H1 (cell line): ENCODE results near the gene PI4K2A. TPM values are rescaled to one million over a fixed set of nuclear protein-coding genes. Genes with fewer than 3 reads are reported as not detected.

ENCODE experiments used
- ATF2 ChIP-seq: IDR thresholded peaks from 2 replicates; pipeline ENCODE4 v1.6.1; 2012; ENCODE audit warnings: low read length, inconsistent platforms
- HDAC2 ChIP-seq, 2 experiments: fragments of 300-600 bp in 1 of 2; sonication (generic) in 1 of 2; IDR thresholded peaks; 2 replicates each; pipeline ENCODE4 v1.6.1; 2011 to 2012; ENCODE audit warnings: low read depth in 2 of 2, low read length in 2 of 2, mild to moderate bottlenecking in 2 of 2, moderate library complexity in 2 of 2, borderline replicate concordance in 1 of 2, inconsistent platforms in 1 of 2
- polyA plus RNA-seq, 7 experiments: library from polyadenylated mRNA; depleted of rRNA in 3 of 7; stranded (reverse) in 5 of 7; unstranded in 2 of 7; fragments of >200 nt in 5 of 7; fragments of 200-250 nt in 2 of 7; gene quantifications; 1 replicate in 5 of 7; 2 replicates in 1 of 7; 4 replicates in 1 of 7; pipeline versions ENCODE4 v1.2.1 to v1.2.3, GENCODE V29; 2011 to 2013; ENCODE audit warnings: missing spikeins in 2 of 7, mixed read lengths in 2 of 7
- total RNA-seq: library from RNA; stranded (reverse); fragmentation: NEBNext Ultra II Directional; extraction: Animal tissue kit (Norgen Biotek cat#: 25700); gene quantifications from 2 replicates; pipeline ENCODE4 v1.2.1, GENCODE V29; 2021
- TF ChIP-seq, protein P1 (sequence below), 3 experiments: IDR thresholded peaks; 1 replicate in 2 of 3; 2 replicates in 1 of 3; pipeline versions ENCODE4 v1.5.1 to v1.6.1; 2011; ENCODE audit warnings: low read length in 3 of 3, mild to moderate bottlenecking in 3 of 3, inconsistent platforms in 2 of 3, low read depth in 1 of 3, moderate library complexity in 1 of 3; ENCODE audit not compliant: insufficient read depth in 1 of 3; ENCODE audit errors: control extremely low read depth in 1 of 3

PI4K2A gene
- total and polyA plus RNA-seq, 2 of the 8 experiments (the other 6 are each of a cell fraction or from before 2014, with no cell fraction given) = 20.7 to 21.9 TPM

DNA sequence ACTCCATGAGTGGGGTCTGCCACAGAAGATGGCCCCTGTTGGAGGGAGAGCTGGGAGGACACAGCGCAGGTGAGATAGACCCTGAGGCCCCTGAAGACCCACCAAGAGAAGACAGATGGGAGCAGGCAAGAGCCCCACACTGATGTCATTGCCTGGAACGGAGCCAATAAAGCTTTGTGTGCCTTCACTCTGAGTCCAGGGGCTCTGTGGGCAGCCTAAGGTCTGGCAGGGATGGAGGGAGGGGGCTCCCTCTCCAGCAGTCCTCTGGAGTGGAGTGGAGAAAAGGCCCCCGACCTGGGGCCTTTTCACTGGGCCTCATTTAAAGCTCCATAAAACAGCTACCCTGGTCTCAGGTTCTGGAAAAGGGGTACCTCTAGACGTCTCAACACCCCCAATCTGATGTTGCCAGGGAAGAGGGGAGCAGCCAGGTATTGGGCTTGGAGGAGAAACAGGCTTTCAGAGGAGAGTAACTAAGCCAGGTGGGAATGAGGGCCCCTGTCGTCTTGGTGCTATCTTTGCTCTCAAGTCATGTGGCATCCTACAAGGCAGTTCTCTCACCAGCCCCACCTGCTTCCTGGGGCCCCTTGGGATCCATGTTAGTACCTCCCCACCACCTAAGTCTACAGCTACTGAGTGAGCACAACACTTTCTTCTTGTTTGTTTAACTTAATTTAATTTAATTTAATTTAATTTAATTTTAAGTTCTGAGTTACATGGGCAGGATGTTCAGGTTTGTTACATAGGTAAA, 49.5 kb upstream of the PI4K2A start (continued):
- TF ChIP-seq HDAC2 (IDR thresholded peaks at IDR 0.05; ENCODE audit: borderline replicate concordance in 1 of 2, low read depth in 2 of 2, low read length in 2 of 2) (no peak), ATF2 (no peak)
- TF ChIP-seq, protein P1, sequence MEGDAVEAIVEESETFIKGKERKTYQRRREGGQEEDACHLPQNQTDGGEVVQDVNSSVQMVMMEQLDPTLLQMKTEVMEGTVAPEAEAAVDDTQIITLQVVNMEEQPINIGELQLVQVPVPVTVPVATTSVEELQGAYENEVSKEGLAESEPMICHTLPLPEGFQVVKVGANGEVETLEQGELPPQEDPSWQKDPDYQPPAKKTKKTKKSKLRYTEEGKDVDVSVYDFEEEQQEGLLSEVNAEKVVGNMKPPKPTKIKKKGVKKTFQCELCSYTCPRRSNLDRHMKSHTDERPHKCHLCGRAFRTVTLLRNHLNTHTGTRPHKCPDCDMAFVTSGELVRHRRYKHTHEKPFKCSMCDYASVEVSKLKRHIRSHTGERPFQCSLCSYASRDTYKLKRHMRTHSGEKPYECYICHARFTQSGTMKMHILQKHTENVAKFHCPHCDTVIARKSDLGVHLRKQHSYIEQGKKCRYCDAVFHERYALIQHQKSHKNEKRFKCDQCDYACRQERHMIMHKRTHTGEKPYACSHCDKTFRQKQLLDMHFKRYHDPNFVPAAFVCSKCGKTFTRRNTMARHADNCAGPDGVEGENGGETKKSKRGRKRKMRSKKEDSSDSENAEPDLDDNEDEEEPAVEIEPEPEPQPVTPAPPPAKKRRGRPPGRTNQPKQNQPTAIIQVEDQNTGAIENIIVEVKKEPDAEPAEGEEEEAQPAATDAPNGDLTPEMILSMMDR (IDR thresholded peaks at IDR 0.05; ENCODE audit: control extremely low read depth in 1 of 3, insufficient read depth in 1 of 3, low read depth in 1 of 3, low read length in 3 of 3) = no peak
